MV-4-11 (cell line): ENCODE measurements around the gene TRMT44.

ENCODE experiments used
- DNase-seq: peaks from one replicate; lab custom pipeline; 2025; lab: John Stamatoyannopoulos, UW

Gene TRMT44

DNA sequence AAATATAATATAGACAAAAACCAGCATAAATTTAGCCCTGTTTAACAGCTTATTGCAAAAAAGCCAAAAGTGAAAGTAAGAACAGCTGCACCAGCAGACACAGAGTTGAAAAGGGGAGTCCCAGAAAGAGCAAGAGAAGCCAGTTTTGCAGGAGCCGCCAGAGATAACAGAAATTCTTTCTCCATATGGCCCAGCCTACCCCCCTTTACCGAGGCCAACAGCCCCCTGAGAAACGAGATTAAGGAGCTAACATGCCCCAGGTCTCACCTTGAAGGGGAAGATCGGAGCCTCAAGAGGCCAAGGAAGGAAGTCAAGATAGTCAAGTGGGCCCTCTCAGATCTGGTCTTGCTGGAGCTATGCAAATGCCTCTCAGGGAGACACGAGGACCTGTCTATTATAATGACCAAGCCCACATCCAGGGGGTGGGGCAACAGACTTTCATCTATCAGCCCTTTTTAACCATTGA is 4.9 kb upstream of the TRMT44 start:
- DNase-seq = no peak

DNA sequence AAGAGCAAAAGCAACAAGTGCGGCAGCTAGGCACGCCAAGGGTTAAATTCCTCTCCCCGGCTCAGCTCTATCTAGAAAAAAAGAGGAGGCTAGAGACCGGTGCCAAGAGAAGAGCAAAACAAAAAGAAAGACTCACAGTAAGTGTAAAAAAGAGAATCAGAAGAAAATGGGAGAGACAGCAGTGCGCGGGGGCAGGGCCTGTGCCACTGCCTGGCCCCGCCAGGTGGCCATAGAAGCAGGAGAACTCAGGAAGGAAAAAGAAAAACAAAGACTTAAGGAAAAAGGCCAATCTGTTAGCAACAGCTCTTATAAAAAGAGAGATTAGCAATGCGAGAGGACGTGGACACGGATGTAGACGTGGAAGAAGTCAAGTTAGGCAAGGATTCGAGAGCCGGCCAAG is 3.3 kb upstream of the TRMT44 start:
- DNase-seq = no peak

DNA sequence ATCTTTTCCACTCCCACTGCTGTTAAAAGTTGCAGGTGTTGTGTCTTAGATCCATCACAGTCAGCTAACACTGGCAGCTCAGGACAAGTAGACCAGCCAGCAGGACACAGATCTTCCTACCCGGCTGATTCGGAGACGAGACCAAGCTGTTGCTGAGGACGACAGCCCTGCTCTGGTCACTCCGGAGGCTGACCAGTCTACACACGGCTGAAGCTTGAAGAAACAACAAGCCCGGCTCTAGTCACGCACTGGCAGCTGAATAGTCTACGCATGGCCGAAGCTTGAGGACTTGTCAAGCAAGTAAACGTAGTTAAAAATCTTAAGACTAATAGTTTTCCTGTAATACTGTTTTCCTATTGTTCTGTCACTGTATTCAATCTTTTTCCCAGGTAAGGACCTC is 1.8 kb upstream of the TRMT44 start:
- no peak for DNase-seq

DNA sequence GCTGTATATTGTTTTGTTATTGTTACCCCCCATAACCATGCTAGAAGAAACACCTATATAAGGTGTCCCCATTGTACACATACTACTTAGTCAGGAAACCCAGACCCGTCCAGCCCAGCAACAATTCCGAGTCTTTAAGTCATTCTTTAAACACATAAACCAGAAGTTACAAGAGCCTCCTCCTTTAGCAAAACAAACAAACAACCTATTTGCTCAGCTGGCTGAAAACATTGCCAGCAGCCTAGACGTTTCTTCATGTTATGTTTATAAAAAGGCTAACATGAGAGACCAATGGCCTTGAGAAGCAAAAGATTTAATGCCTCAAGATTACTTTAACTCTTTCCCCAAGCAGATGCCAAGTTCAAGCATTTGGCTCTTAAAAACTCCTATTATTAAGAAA is 1.4 kb upstream of the TRMT44 start:
- no peak for DNase-seq

DNA sequence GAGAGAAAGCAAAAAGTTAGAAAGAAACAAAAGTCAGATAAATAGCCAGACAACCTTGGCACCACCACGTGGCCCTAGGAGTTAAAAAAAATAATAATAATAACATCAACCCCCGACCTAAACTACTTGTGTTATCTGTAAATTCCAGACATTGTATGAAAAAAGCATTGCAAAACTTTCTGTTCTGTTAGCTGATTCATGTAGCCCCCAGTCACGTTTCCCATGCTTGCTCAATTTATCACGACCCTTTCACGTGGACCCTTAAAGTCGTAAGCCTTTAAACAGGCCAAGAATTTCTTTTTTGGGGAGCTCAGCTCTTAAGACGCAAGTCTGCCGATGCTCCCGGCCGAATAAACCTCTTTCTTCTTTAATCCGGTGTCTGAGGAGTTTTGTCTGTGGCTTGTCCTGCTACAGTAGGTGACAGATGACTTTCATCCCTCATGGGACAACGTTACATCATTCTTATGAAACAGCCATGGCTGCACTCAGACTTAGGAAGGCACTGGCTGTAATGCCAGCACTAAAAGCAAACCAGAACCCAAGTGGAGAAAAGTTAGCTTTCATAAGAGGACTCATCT is 574 bp upstream of the TRMT44 start:
- DNase-seq = peak; percentile 47

DNA sequence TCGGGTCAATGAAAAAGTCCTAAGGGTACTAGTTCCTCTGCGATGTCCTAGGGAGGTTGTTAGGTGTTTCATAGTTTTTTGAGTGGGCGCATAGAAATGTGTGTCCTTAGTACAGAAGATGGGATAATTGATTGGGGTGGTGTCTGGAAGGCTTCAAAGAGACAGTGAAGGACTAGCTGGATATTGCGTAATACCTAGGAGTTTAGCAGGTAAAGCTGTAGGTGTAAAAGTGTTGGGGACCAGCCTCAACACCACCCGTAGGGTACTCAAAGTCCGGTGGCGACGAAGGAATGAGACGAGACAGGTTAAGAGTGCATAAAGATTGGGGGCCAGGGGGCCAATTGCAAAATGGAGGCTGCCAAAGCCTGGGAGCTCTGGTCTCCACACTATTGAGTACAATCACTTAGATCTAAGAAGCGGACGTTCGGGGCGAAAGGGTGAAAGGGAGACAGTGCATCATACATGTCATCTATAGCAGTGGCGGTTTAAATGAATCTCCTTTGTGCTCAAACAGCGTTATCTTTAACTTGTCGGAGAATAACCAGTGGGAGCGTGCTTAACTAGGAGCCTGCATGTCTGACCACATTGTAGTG is 1.0 kb downstream of the TRMT44 start:
- no peak for DNase-seq

DNA sequence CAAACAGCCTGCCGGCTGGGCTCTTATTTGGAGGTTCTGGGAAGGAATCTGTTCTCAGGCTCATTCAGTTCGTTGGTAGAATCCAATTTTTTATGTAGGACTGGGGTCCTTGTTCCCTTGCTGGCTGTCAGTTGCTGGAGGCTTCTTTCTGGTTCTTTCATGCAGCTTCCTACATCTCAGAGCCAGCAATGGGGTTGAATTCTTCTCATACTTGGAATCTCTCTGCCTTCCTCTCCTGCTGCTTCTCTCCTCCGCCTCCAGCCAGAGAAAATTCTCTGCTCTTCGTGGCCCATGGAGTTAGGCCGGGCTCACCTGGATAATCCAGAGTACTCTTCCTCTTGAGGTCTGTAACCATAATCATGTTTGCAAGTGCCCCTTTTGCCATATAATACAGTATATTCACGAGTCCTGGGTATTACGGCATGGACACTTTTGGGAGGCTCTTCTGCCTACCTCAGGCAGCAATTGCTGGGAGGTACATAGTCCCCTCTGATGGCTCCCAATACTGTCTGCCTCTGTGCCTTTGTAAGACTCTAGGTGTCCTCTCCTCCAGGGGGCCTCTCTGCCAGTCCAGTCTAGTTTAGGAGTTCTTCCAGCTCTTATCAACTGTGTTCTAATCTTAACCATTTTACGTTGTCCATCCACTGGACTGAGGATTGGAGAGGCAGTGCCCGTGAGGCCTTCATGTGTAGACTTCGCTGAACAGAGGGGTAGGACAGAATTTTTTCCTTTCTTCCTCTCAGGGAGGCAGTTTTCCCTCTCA is 2.2 kb downstream of the TRMT44 start:
- no peak for DNase-seq

DNA sequence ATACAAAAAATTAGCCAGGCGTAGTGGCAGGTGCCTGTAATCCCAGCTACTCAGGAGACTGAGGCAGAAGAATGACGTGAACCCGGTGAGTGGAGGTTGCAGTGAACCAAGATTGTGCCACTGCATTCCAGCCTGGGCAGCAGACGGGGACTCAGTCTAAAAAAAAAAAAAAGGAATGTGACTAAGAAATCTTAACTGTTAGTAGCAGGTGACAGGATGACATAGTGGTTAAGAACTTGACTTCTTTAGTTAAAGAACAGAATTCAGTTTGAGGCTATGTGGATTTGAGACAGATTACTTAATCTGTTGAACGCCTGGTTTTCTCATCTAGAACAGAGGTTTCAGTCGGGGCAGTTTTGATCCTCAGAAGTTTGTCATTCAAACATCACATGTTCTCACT is 3.2 kb downstream of the TRMT44 start:
- DNase-seq = no peak

DNA sequence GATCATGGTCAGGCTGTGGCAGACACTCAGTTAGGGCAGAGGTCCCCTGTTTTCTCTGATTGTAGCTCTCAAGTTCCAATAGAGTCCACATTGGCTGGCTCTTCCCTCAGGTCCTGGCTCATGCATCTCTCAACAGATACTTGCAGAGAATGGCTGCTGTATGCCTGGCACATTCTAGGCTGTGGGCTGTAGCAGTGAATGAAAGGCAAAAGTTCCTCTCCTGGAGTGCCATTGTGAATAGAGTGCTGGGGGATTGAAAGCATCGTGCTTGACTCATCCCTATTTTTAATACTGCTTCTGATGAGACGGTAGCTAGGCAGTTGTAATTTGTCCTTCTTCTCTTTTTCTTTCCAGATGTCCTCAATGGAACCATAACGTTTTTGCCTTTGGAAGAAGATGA is 5.5 kb downstream of the TRMT44 start:
- DNase-seq = no peak

DNA sequence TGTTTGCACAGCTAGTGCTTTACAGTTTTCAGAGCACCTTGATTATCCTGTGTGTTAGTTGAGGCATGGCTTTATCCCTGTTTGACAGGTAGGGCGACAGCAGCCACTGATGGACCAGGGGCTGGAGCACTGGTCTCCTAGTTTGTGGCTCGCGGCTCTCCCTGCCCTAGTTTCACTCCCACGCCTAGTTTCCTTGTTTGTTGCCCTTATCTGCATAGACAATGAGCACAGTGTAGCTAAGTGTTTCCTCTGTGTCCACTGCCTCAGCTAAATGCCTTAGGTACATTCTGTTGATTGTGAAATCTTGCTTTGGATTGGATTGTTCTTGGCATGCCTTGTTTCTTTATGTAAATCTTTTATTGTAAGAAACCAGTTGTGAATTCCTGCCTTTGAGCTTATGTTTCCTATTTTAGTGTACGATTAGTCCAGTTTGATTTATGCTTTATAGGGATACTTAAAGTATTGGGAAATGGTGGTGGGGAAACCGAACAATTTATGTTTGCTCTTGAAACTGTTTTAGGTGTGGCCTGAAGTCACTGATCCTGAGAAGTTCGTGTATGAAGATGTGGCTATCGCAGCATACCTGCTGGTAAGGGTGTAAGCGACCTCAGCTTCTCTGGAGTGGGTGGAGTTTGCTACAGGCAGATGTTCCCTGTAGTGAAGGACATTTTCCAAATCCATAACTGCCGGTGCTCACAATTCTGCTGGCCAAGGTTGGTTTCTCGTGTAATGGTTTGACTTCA is 11.0 kb downstream of the TRMT44 start:
- no peak for DNase-seq

DNA sequence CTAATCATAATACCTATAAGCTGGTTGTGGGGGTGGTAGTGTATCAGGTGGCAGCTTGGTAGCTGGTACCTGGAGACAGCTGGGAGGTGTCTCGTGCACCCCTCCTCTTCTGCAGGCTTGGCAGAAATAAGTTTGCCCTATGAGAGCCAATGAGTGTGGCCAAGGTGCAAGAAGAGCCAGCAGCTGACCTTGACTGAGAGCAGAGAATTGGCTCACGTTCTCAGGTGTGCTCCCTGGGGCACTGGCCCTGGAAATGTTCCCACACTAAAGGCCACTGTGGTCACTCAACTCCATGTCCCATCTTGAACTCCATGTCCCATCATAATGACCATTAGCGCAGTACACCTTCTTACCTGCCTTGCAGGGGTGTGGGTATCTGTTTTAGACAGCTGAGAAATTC is 13.4 kb downstream of the TRMT44 start:
- DNase-seq = no peak

DNA sequence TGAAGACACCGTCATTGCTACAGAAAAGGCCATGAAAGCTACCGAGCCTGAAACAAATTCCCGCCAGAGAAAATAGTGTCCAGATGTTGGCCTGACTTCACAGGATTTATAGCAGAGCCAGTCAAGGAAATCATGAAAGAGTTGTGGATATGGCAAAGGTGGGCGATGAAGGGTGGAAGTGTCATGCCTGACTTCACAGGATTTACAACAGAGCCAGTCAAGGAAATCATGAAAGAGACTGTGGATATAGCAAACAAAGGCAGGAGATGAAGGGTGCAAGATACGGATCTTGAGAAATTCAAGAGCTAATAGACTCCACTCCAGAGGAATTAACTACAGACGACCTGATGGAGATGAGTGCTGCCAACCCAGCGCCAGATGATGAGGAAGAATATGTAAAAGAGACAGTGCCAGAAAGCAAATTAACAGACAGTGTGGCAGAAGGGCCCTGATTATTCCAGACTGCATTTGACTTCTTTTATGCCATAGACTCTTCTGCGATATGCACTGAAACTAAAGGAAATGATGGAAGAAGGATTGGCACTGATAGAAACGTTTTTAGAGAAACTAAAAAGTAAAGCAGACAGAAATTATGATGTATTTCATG is 17.2 kb downstream of the TRMT44 start:
- DNase-seq = no peak

DNA sequence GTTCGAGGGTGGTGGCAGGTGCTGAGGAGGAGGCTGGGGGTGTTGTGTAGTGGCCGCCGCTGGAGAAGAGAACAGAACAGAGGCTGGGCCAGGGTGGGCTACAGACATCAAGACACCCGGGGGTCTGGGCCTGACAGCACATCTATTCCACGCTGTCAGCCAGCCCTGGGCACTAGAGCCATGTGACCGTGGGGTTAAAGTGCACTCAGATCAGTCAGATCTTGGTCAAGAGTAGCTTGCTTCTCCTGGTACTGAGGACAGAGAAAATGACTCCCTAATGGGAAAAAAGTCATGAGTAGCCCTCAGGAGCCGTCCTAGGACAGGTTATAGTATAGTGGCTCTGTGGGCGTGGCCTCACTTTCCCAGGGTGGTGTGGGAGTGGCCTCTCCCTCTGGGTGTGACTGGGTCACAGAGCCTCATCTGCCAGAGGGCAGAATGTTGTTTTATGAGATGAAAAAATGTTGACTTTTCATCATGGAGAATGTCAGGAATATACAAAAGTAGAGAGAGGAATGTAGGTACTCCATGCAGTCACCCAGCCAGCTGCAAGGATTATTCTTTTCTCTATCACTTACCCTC is 19.4 kb downstream of the TRMT44 start:
- no peak for DNase-seq

DNA sequence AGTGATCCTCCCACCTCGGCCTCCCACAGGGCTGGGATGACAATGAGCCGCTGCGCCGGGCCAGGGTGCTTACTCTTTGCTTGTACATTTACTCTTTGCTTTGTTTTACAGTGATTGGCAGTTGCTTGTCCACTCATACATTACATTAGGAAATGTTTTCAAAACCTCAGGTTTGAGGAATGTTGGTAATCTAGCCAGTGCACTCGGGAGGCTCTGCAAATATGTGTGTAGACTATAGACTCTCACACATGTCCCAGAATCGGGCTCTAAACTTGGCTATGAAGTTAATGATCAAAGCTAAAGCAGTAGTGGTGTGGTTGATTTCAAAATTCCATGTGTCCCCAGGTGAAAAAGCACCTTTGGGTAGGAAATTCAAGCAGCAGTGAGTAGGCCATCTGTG is 20.5 kb downstream of the TRMT44 start:
- no peak for DNase-seq

DNA sequence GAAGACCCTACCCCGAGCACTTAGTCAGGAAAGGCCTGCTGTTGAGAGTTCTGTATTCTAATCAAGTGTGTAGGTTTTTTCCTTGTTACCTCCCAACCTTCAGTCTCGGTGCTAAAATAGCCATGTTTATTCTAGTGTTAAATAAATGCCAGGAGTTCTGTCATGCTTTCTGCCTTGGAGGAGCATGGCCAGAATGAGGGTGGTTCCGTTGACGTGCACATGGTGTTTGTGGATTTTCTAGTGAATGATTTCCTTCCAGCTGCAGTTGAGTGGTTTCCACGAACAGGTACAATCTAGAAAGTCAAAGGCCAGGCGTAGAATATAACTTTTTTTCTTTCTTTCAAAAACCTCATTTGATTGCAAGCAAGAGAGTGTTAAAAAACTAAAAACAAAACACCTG is 21.0 kb downstream of the TRMT44 start:
- DNase-seq = no peak

DNA sequence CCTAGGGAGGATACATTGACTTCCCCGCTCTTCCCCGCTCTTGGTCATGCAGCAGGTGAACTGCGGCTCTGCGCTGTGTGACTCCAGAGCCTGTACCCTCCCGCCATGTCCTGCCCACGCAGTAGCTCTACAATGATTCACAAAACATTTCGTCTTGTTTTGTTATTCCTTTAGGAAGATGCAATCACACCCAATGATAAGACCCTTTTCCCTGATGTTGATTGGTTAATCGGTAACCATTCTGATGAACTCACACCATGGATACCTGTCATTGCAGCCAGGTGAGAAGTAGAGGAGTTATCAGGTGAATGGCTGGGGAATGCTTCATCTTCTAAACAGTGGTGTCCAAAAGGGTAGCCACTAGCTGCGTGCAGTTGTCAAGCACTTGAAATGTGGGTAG is 23.2 kb downstream of the TRMT44 start:
- DNase-seq = no peak

DNA sequence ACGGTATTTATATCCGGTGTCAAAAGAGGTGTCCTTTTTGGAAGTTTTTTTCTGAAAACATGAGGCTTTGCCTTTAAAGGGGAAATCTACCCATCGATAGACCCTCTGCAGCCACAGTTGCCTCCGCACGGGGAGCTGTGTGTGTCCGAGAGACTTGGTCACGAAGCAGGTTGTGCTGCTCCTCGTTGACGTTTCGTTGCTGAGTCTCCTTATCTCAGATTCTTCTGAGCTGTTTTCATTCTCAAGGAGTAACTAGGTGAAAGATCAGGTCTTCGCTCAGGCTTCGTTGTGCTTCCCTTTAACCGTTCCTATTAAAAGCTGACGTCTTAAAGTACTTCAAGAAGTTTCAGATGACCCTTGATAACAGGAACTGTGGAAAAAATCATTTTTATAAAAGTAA is 23.8 kb downstream of the TRMT44 start:
- no peak for DNase-seq

DNA sequence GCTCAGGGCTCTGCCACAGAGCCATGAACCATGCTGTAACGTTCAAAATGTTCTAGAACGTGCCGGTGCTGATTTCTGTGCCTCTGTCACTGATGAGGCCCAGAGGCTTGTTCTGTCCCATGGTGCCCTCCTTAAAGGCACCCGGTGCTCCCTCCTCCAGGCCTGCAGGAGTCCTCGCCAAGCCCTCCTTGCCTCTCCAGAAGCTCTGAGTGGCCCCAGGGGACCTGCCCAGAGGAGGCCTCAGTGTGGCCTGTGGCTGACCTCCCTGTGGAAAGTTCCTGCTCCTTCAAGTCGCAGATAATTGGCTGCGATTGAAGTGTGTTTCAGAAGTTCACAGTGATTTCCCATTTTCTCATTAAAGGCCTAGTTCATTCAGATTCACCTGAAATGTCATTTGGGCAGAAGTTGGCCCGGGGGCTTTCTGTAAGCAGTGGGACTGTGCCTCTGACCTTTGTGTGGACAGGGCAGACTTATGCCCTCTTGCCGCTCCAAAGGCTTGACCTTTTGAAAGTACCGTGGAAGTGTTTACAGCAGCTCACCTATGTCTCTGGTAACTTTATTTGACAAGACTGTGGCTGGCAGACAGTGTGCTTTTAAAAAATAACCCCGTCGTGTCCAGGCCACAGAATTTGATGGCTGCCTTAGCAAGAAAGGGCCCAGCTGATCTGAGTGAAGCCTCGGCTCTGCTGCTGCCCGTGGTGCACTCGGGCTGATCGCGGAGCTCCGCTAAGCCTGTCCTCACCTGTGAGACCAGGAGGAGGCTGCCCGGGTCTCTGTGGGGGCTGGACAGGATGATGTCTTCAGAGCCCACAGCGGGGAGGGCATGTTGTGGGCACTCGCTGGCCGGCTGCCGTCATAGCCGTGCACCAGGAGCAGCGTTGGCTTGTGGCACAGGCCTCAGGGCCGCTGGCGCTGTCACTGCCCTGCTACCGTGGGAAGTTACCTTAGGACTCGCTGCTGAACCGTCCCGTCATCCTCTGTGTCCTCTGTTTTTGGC is 25.3 kb downstream of the TRMT44 start:
- DNase-seq = no peak

DNA sequence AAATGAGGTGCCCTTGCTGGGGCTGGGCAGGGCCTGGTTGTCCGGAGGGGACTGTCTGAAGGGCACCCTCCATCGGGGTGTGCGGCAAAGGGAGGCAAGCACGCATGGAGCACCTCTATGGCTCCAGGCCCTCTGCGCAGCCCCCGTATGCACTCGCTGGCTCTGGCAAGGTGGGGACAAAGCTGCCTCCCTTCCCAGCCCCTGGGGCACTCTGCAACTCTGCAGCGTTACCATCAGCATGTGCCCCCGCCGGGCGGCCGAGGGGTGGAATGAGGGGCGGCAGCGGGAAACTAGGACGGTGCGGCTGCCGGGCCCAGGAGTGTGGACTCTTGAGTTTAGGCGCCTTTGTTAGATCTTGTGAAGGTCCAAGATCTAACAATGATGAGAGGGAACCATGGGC is 26.4 kb downstream of the TRMT44 start:
- DNase-seq = no peak

DNA sequence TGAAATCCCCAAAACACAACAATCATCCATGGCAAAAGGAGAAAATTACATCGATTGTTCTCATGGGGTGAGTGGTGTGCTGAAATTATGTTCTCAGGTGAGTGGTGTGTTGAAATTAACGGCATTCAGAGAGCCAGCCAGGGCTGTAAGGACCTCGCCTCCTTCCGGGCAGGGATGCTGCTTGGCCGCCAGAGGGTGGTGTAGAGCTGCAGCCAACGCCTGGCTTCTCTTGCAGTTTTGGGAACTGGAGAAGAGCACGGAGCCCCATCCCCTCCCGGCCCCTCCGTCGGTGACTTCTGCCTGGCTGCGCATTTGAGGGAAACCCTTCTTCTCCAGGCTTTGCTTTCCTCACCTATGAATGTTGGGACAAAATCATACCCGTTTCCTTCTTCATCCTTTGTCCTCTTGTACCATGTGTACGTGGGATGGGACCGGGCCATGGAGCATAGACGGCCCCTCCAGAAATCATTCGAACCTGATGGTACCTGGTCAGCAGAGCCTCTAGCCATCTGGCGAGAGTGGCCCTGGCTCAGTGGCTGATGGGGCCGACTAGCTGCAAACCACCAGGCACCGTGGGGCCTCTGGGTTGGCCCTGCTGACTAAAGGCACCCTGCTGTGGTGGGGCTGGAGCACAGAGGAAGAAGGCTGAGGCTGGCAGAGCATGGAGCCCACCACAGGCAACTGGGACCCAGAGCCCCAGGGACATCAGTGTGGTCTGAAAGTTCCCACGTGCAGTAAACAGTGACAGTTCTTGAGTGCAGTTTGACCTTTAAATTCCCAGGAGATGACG is 28.4 kb downstream of the TRMT44 start:
- peak; percentile 34 for DNase-seq
